Activated naive CD4-positive, alpha-beta T cell treated with anti-CD3 and anti-CD28 coated beads, Interleukin-2, amount 50 U/mL, for 72 hours (primary cell): ENCODE results near the gene CGB5. TPM values are rescaled to one million over a fixed set of nuclear protein-coding genes. Genes with fewer than 3 reads are reported as not detected.
"Not testable (repeated sequence)": the region's sequence is repeated elsewhere in the genome, so short reads cannot be mapped to it uniquely, and the experiment has no call there.

Experiments used
- ATAC-seq, 2 donors: fragments of 150-1000 bp; cut with Tn5 transposase; 2 replicates each; pipeline ENCODE4 v1.10.0; 2021; ENCODE audit warnings: mild to moderate bottlenecking in 2 of 2, moderate library complexity in 2 of 2
- DNase-seq, 2 donors: peaks; one replicate each; pipeline ENCODE4 v3.0.0; 2021 to 2022; ENCODE audit warnings: low spot score in 2 of 2
- H3K27ac Mint-ChIP-seq, 2 donors: one replicate each; pipeline ENCODE4 v1.8.0; 2022; ENCODE audit warnings: mild to moderate bottlenecking in 2 of 2, mixed read lengths in 2 of 2
- H3K36me3 Mint-ChIP-seq, 2 donors: one replicate each; pipeline ENCODE4 v1.8.0; 2022; ENCODE audit warnings: mixed read lengths in 2 of 2
- H3K9me3 Mint-ChIP-seq, 2 donors: one replicate each; pipeline ENCODE4 v1.8.0; 2022; ENCODE audit warnings: mixed read lengths in 2 of 2
- total RNA-seq, 2 donors: library from RNA; stranded (reverse); gene quantifications; one replicate each; pipeline ENCODE4 v1.2.3, GENCODE V29; 2022

The CGB5 gene
- total RNA-seq, 2 donors from 2014 or later: not detected

DNA sequence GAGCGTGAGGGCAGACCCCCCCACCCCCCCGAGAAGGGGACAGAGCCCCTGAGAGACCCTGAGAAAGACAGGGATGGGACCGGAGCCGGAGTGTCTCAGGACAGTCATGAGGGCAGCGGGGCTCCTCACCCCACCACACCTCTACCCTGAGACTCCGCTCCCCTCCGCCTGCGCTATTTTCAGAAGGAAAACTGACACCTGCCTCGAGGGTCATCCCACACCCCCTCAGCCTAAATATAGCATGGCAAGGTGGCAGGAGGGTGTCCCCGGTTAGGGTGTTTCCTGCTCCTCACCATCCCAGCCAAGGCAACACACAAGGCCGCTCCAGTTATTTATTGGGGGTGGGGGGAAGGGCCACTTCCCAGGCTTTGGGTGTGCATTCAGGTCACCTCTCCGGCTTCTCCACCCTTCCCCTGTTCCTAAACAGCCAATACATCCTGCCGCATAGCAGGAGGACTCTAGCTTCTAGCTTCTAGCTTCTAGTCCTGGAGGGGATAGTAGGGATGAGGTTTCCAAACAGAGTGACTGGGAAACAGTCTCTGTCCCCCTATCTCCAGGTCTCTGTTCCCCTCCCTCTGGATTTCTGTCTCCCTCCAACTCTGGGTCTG lies 22.4 kb downstream of the CGB5 start:
- DNase-seq (no peak), ATAC-seq (no peak)
- no peak overlapping the region for H3K27ac Mint-ChIP-seq
- peaks cover 0 to 8% of the 10 kb centered on the region in 2 donors for H3K9me3 Mint-ChIP-seq
- H3K36me3 Mint-ChIP-seq: peaks cover 0 to 12% of the 10 kb centered on the region in 2 donors

DNA sequence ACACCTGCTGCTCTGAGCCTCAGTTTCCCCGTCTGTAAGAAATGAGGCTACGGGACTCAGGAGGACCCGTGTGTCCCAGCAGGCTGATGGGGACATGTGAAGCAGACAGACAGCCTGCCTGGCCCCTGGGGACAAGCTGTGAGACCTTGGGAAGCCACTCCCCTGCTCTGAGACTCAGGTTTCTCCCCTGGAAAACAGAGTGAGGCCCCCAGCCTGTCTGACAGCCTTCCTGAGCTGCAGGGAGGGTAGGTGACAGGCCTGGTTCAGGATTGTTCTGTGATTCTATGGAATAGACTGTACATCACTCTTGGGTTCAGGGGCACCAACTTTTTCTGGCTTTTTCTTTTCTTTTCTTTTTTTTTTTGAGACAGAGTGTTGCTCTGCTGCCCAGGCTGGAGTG lies 23.9 kb downstream of the CGB5 start:
- no peak for ATAC-seq
- Mint-ChIP-seq H3K27ac (no peak overlapping the region), H3K9me3 (peaks cover 0 to 8% of the 10 kb centered on the region in 2 donors)

DNA sequence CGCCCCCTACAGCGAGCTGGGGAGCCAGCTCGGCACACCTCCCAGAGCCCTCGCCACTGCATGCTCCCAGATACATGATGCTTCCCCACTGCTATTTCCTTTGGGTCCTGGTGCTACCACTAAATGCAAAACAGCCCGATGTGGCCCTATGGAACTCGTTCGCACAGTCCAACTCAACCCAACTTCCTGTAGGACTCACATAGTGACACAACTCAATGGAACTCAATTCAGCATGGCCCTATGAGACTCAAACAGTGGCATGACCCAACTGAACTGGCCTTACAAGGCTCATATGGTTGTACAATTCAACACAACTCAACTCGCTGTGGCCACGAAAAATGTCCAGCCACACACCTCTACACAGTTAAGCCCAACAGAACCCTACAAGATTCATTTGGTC lies 25.4 kb downstream of the CGB5 start:
- DNase-seq: no peak
- Mint-ChIP-seq H3K36me3 (peaks cover 10 to 22% of the 10 kb centered on the region in 2 donors), H3K9me3 (peaks cover 0 to 8% of the 10 kb centered on the region in 2 donors), H3K27ac (no peak overlapping the region)
- no peak for ATAC-seq

More for the DNA sequence above, 23.9 kb downstream of the CGB5 start:
- H3K36me3 Mint-ChIP-seq: peaks cover under 1 to 12% of the 10 kb centered on the region in 2 donors
- DNase-seq: no peak

DNA sequence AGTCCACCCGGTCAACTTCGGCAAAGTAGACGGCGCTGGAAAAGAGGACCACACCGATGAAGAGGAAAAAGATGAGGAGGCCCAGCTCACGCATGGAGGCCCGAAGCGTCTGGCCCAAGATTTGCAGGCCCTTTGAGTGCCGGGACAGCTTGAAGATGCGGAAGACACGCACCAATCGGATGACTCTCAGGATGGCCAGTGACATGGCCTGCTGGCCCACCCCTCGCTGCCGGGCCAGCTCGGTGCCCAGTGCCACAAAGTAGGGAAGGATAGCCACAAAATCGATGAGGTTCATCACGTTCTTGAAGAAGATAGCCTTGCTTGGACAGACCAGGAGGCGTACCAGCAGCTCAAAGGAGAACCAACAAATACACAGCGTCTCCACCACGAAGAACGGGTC lies 26.8 kb downstream of the CGB5 start:
- ATAC-seq (no peak), DNase-seq (no peak)
- Mint-ChIP-seq H3K36me3 (peaks cover 10 to 22% of the 10 kb centered on the region in 2 donors), H3K9me3 (peaks cover 0 to 8% of the 10 kb centered on the region in 2 donors), H3K27ac (no peak overlapping the region)

DNA sequence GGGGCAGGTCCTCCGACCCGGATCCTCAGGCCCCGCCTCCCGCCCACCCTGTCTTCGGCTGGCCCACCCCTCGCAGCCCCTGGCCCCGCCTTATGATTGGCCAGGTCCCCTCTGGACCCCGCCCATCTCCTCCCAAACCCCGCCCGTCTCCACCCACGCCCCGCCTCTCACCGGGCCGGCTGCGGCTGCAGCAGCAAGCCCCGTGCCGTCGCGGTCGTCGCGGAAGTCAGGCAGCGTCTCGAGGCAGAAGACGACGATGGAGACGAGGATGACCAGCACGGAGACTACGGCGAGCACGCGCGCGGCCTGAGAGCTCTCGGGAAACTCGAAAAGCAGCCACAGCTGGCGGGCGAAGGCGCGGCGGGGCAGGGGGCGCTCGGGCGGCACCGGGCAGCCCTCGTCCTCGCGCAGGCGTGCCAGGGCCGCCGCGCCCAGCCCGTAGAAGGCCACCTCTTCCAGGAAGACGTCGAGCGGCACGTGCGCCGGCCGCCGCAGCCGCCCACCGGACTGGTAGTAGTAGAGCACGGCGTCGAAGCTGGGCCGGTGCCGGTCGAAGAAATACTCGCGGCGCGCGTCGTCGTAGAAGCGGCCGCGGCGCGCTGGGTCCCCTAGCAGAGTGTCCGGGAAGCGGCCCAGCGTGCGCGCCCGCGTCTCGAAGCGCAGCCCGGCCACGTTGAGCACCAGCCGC lies 28.4 kb downstream of the CGB5 start:
- Mint-ChIP-seq H3K9me3 (peaks cover 0 to 8% of the 10 kb centered on the region in 2 donors), H3K27ac (no peak overlapping the region), H3K36me3 (peaks cover 10 to 22% of the 10 kb centered on the region in 2 donors)
- ATAC-seq (no peak), DNase-seq (no peak)

DNA sequence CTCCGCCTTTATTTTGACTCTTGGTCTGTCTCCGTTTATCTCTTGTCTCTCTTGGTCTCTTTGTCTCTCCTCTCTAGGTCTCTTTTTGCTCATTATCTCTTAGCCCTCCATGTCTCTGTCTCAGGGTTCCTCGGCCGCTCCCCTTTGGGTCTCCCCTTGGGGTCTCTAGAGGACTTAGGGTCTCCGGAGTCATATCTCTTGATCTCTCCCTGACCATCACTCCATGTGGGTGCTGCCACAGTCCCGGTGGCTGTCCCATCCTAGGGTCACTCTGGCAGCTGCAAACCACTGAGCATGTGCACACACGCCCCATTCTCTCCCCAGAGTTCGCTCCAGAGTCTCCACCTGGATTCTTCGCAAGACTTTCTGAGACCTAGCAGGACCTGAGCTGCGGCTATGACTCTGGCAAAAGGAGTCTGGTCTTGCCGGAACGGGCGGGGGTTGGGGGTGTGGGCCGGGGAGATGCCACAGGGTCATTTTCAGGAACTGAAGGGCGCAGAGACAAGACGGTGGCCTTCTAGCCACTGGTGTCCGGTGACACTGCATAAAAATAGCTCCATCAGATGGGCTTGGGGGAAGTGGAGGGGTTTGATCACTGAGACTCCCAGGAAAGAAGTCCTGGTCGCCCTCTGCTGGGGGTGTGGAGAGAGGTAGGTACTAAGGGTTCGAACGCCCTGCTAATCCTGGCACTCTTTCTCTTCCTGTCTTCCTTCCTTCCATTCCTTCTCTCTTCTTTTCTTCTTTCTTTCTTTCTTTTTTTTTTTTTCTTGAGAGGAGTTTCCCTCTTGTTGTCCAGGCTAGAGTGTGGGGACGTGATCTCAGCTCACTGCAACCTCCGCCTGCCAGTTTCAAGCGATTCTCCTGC lies 30.1 kb downstream of the CGB5 start:
- no peak for ATAC-seq
- Mint-ChIP-seq H3K27ac (no peak overlapping the region), H3K36me3 (peaks cover 10 to 22% of the 10 kb centered on the region in 2 donors), H3K9me3 (peaks cover 0 to 8% of the 10 kb centered on the region in 2 donors)
- DNase-seq: no peak

DNA sequence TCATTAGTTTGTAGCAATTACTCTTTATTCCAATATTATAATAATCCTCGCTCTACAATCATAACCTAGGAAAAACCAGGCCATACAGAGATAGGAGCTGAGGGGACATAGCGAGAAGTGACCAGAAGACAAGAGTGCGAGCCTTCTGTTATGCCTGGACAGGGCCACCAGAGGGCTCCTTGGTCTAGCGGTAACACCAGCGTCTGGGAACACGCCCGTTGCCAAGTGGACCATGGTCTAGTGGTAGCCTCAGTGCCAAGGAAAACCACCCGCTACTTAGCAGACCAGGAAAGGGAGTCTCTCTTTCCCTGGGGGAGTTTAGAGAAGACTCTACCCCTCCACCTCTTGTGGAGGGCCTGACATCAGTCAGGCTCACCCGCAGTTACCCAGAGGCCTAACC lies 31.2 kb downstream of the CGB5 start:
- ATAC-seq, H3K27ac Mint-ChIP-seq, H3K9me3 Mint-ChIP-seq, DNase-seq: not testable (repeated sequence)
- peaks cover 10 to 16% of the 10 kb centered on the region in 2 donors for H3K36me3 Mint-ChIP-seq

DNA sequence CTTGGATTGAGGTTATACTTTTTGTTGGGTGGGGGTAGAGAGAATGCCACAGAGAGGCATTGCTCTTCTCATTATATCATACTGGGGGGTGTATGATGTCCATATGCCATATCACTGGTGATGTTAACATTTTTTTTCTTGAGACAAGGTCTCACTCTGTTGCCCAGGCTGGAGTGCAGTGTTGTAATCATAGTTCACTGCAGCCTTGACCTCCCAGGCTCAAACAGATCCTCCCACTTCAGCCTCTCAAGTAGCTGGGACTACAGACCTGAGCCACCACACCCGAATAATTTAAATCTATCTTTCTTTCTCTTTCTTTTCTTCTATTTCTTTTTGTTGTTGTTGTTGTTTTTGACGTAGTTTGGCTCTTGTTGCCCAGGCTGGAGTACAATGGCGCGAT lies 36.7 kb downstream of the CGB5 start:
- H3K27ac Mint-ChIP-seq: no peak overlapping the region
- H3K9me3 Mint-ChIP-seq: no peaks in the 10 kb centered on the region
- DNase-seq (no peak), ATAC-seq (no peak)
- peaks cover 0 to 4% of the 10 kb centered on the region in 2 donors for H3K36me3 Mint-ChIP-seq

DNA sequence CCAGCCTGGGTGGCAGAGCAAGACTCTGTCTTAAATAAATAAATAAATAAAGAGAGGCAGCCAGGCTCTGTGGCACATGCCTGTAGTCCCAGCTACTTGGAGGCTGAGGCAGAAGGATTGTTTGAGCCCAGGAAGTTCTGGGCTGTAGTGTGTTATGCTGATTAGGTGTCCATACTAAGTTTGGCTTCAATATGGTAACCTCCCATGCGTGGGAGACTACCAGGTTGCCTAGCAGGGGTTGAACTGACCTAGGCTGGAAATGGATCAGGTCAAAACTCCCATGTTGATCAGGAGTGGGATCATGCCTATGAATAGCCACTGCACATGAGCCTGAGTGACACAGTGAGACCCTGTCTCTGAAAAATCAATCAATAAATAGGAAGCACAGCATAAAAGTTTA lies 37.6 kb downstream of the CGB5 start:
- no peak overlapping the region for H3K27ac Mint-ChIP-seq
- H3K36me3 Mint-ChIP-seq: peaks cover 6 to 13% of the 10 kb centered on the region in 2 donors
- H3K9me3 Mint-ChIP-seq: no peaks in the 10 kb centered on the region
- ATAC-seq (no peak), DNase-seq (no peak)

DNA sequence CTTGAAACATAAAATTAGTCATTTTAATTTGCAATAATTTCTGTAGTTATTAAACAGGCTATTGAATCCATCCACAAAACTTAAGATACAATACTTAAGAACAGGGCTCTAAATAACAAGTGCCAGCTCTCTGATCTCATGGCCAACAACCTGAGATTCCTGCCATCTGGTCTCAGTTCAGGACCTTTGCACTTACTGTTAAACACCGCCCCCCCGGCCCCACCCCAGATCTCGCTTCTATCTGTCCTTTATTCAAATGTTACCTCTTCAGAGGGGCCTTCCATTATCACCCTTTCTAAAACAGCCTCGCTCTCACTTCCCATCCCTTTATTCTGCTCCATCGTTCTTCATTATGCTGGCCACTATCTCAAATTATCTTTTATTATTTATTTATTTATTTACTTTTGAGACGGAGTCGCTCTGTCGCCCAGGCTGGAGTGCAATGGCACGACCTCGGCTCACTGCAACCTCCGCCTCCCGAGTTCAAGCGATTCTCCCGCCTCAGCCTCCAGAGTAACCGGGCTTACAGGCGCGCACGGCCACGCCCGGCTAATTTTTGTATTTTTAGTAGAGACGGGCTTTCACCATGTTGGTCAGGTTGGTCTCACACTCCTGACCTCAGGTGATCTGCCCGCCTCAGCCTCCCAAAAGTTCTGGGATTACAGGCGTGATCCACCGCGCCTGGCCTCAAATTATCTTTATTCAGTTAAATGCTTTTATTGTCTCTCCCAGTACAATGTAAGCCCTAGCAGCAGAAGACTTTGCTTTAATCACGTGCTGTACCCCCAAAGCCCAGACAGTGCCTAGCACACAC lies 40.8 kb downstream of the CGB5 start:
- no peak for ATAC-seq
- Mint-ChIP-seq H3K36me3 (peaks cover 19 to 23% of the 10 kb centered on the region in 2 donors), H3K9me3 (no peaks in the 10 kb centered on the region), H3K27ac (peak overlapping the region; percentile 94 to 100)
- no peak for DNase-seq

DNA sequence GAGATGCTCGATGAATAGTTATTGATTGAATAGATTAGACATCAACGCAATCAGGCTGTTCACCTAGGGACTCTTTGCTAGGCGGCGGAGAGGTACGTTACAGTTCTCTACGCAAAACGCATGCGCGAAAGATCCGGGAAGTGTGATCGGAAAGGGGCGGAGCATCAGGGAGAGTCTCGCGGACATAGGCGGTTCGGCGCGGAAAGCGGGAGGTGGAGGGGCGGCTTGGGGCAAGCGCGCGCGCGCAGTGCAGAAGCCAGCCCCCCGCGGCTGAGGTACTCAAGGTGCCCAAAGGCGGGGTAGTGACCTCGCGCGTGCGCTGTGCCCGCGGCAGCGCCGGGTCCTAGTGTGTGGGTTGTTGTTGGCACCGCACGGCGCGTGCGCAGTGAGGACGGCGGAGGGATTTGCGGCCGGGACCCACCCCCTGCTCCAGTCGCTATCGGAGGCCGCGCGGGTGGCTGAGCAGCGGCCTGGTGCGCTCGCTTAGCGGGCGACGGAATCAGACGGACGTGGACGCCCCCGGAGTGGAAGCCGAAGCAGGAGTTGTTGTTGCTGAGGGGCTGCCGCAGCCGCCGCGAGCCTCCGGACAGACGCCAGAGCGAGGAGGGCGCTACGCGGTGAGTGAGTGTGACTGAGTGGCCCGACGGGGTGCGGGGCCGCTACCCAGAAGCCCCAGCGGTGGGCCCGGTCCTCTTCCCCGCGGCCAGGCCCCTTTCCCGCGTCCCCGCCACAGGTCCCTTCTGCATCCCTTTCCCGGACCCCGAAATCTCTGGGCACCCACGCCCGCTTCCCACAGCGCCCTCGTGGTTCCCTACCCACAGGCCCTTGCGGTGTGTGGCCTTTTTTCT lies 41.6 kb downstream of the CGB5 start, which contains the start of gene SNRNP70:
TSS of gene SNRNP70 (plus strand) at position 432 of the 848 bp plus-strand sequence. CDS start 964 bp downstream, outside the sequence.
- ATAC-seq: peak; percentile 95 to 98

DNA sequence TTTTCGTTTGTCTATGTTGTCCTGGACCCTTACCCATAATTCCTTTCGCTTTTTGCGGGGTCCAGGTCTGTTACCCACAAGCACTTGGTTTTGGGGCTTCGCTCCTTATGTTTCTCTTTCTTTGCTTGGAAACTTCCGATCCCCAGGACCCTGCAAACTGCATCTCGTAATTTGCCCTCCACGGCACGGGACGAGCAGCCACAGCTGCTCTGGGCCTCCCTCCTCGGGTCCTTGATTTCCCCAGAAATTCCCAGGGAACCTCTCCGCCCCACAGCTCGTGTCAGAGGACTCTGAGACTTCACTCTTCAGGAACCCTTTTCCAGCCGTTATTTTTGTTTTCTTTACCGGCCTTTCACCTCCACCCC lies 42.2 kb downstream of the CGB5 start:
- Mint-ChIP-seq H3K36me3 (peaks cover 28 to 31% of the 10 kb centered on the region in 2 donors), H3K27ac (peak overlapping the region; percentile 94 to 100), H3K9me3 (no peaks in the 10 kb centered on the region)
- no peak for DNase-seq
- ATAC-seq: no peak

More for the DNA sequence above, 41.6 kb downstream of the CGB5 start, which contains the start of gene SNRNP70:
- Mint-ChIP-seq H3K9me3 (no peaks in the 10 kb centered on the region), H3K27ac (peak within 1 kb of the TSS; percentile 94 to 100), H3K36me3 (peaks cover 22 to 25% of the 10 kb centered on the region in 2 donors)
- peak; percentile 98 to 100 for DNase-seq

DNA sequence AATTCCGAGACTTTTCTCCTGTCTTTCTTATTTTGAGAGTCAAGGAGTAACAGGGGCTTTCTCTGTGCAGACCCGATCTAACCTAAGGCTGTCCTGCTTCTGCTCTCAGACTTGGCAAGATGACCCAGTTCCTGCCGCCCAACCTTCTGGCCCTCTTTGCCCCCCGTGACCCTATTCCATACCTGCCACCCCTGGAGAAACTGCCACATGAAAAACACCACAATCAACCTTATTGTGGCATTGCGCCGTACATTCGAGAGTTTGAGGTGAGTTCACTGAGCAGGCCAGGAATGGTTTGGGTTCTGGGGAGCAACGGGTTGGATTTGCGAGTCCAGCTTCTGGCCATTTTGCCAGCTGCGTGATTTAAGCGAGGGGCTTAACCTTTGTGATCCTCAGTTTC lies 42.6 kb downstream of the CGB5 start:
- Mint-ChIP-seq H3K36me3 (peaks cover 31 to 32% of the 10 kb centered on the region in 2 donors), H3K27ac (peak overlapping the region; percentile 94 to 100), H3K9me3 (no peaks in the 10 kb centered on the region)
- ATAC-seq: no peak
- no peak for DNase-seq

DNA sequence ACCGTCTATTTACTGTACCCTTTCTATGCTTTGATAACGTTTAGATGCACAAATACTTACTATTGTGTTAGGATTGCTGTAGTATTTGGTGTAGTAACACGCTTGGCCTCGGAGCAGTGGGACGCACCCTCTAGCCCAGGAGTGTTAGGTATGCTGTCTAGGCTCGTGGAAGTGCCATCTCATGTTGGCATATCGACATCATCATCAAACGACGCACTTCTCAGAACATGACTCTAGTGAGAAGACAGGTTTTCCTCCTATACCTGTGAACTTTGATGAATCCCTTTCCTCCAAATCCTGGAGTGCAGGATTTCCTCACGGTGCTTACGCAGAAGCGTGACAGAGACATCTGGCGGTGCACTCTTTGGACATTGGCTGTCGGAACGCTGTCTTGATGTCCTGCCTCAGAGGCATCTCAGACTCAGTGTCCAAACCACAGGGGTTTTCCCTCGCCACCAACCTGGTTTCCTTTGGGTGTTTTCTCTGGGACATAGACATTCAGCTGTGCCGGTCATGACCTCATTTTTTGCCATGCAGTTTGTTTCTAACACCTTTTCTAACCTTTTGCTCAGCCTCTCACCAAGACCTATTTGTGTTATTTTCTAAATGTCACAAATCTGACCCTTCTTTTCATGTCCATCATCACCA lies 47.9 kb downstream of the CGB5 start:
- ATAC-seq (peak in 1 of 2 donors; percentile 46), DNase-seq (no peak)
- Mint-ChIP-seq H3K36me3 (peaks cover 24 to 32% of the 10 kb centered on the region in 2 donors), H3K9me3 (no peaks in the 10 kb centered on the region), H3K27ac (peak overlapping the region; percentile 29 to 63)

DNA sequence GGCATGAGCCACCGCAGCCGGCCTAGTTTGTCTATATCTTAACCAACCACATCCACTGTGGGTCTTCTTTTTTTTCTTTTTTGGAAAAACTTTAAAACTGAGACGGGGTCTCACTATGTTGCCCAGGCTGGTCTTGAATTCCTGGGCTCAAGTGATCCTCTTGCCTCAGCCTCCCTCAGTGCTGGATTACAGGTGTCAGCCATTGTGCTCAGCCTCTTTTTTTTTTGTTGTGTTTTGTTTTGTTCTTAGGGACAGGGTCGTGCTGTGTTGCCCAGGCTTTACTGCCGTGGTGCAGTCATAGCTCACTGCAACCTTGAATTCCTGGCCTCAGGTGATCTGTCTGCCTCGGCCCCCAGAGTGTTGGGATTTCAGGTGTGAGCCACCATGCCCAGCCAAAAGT lies 49.0 kb downstream of the CGB5 start:
- peak overlapping the region in 1 of 2 donors; percentile 17 for H3K27ac Mint-ChIP-seq
- ATAC-seq (no peak), DNase-seq (no peak)
- H3K36me3 Mint-ChIP-seq: peaks cover 17 to 23% of the 10 kb centered on the region in 2 donors
- no peaks in the 10 kb centered on the region for H3K9me3 Mint-ChIP-seq
